Right lobe of liver (tissue), 6 donors: ENCODE measurements around the gene SDK1. TPM values are rescaled to one million over a fixed set of nuclear protein-coding genes. Genes with fewer than 3 reads are reported as not detected.

ENCODE experiments used
- ATAC-seq, 4 donors: fragments of 200-7000 bp; cut with Tn5 transposase; one replicate each; pipeline ENCODE4 v1.9.1; 2020; ENCODE audit warnings: mild to moderate bottlenecking in 4 of 4, moderate library complexity in 4 of 4
- DNase-seq, 3 donors: peaks; one replicate each; pipeline ENCODE4 v3.0.0-alpha.2; 2020
- H3K27ac ChIP-seq, 3 donors: fragments of 200-600 bp; one replicate each; pipeline ENCODE4 v1.8.0; 2022
- H3K27me3 ChIP-seq, 2 donors: fragments of 200-600 bp; one replicate each; pipeline ENCODE4 v1.8.0; 2022
- H3K36me3 ChIP-seq, 4 donors: fragments of 200-600 bp; sonication (generic) in 1 of 4; one replicate each; pipeline versions ENCODE4 v1.5.1 to v1.8.0; 2017 to 2022; ENCODE audit warnings: control low read depth in 1 of 4
- H3K4me1 ChIP-seq, 4 donors: fragments of 200-600 bp; sonication (generic) in 1 of 4; one replicate each; pipeline versions ENCODE4 v1.5.1 to v1.8.0; 2017 to 2022; ENCODE audit warnings: control low read depth in 1 of 4
- H3K4me3 ChIP-seq, 3 donors: fragments of 200-600 bp; one replicate each; pipeline ENCODE4 v1.8.0; 2022
- H3K9me3 ChIP-seq, 4 donors: fragments of 200-600 bp; sonication (generic) in 1 of 4; one replicate each; pipeline versions ENCODE4 v1.5.1 to v1.8.0; 2017 to 2022; ENCODE audit warnings: control low read depth in 1 of 4
- CTCF ChIP-seq, 4 donors: fragments of 200-600 bp in 3 of 4; fragments of 450-650 bp in 1 of 4; IDR thresholded peaks; one replicate each; pipeline versions ENCODE4 v1.5.1 to v1.8.0; 2016 to 2022; ENCODE audit warnings: antibody characterized with exemption in 4 of 4, mild to moderate bottlenecking in 2 of 4
- POLR2A ChIP-seq: fragments of 450-650 bp; IDR thresholded peaks from one replicate; pipeline ENCODE4 v1.6.1; 2017; ENCODE audit warnings: antibody characterized with exemption, mild to moderate bottlenecking
- WGBS: methylation state at CpG from one replicate; pipeline ENCODE4 v1.1.6; 2018; ENCODE audit warnings: low coverage, low lambda C conversion rate; ENCODE audit not compliant: insufficient coverage; ENCODE audit errors: missing lambda C conversion rate; 5-methylcytosine and 5-hydroxymethylcytosine counted together
- intact Hi-C, 2 donors: fragments of 100-400 bp; cut with DNase I; formaldehyde crosslinking; loops; one replicate each; pipeline versions ENCODE4 v1.11.2 to v1.14.1; 2022
- total RNA-seq, 6 experiments: library from RNA; depleted of rRNA in 2 of 6; stranded (reverse); fragments of >200 nt in 2 of 6; fragmentation: NEBNext Ultra II Directional in 3 of 6; extraction: Animal tissue kit (Norgen Biotek cat#: 25700) in 3 of 6; gene quantifications; one replicate each; pipeline versions ENCODE4 v1.1.0 to v1.2.4, GENCODE V29; 2016 to 2023
- donor health status: DM: no; HTN: yes; CAD: no.
- donor health status: DM: no; HTN: no; CAD: no.
- donor health status: DM: no; HTN: no; CAD: no.
- donor health status: DM: no; HTN: yes; CAD: no.
- donor health status: DM: no; HTN: yes; CAD: no.

The SDK1 gene
- total RNA-seq, 6 experiments from 2014 or later, result 0.07 to 1.4 (median 0.65) TPM

GRCh38 chr7:3589752-3590151 is 288.7 kb downstream of the SDK1 start:
- TF ChIP-seq POLR2A, result no peak
- no peak for TF ChIP-seq CTCF (IDR thresholded peaks at IDR 0.05)
- Histone ChIP-seq H3K9me3 (no peaks in the 10 kb centered on the region), H3K36me3 (no peaks in the 10 kb centered on the region), H3K4me3 (no peak overlapping the region), H3K27ac (no peak overlapping the region), H3K27me3 (no peaks in the 10 kb centered on the region), H3K4me1 (no peaks in the 10 kb centered on the region)
- no peak for ATAC-seq
- no peak for DNase-seq
- intact Hi-C loops, result no loop called here
- 69% methylated on average over 2 of the region's 2 CpGs for WGBS

- no peak for TF ChIP-seq CTCF (IDR thresholded peaks at IDR 0.05)
- no peak for TF ChIP-seq POLR2A
- intact Hi-C loops, result no loop called here
- 81% methylated on average over 4 of the region's 4 CpGs for WGBS
- Histone ChIP-seq H3K4me3 (no peak overlapping the region), H3K27me3 (no peaks in the 10 kb centered on the region), H3K36me3 (no peaks in the 10 kb centered on the region), H3K9me3 (no peaks in the 10 kb centered on the region), H3K4me1 (no peaks in the 10 kb centered on the region), H3K27ac (no peak overlapping the region)
- no peak for DNase-seq
- ATAC-seq, result no peak
Measured at GRCh38 chr7:3591219-3591618, 290.2 kb downstream of the SDK1 start.

GRCh38 chr7:3591944-3592343 is 290.9 kb downstream of the SDK1 start:
- no peaks in the 10 kb centered on the region for H3K36me3 ChIP-seq
- ATAC-seq, result no peak
- intact Hi-C loops, result no loop called here
- no peak overlapping the region for H3K4me3 ChIP-seq
- WGBS, result 62% methylated on average over 4 of the region's 4 CpGs
- H3K27me3 ChIP-seq, result no peaks in the 10 kb centered on the region
- H3K4me1 ChIP-seq, result no peaks in the 10 kb centered on the region
- H3K27ac ChIP-seq, result no peak overlapping the region
- no peaks in the 10 kb centered on the region for H3K9me3 ChIP-seq
- TF ChIP-seq CTCF (IDR thresholded peaks at IDR 0.05) (no peak), POLR2A (no peak)
- DNase-seq, result no peak

- H3K27me3 ChIP-seq, result no peaks in the 10 kb centered on the region
- H3K27ac ChIP-seq, result no peak overlapping the region
- peak in 1 of 3 donors; percentile 32 for DNase-seq
- H3K4me1 ChIP-seq, result no peaks in the 10 kb centered on the region
- ATAC-seq, result peak in 3 of 4 donors; percentile 72 to 89 (median 78)
- WGBS, result 30% methylated on average over 11 of the region's 11 CpGs
- H3K36me3 ChIP-seq, result no peaks in the 10 kb centered on the region
- peak overlapping the region in 2 of 3 donors; percentile 4 to 7 for H3K4me3 ChIP-seq
- intact Hi-C loops, result no loop called here
- TF ChIP-seq POLR2A, result no peak
- TF ChIP-seq CTCF (IDR thresholded peaks at IDR 0.05), result peak in 3 of 4 donors; percentile 13 to 30 (median 18)
- H3K9me3 ChIP-seq, result no peaks in the 10 kb centered on the region
Measured at GRCh38 chr7:3592401-3593134, 291.5 kb downstream of the SDK1 start.
